ENCODE measurements around the gene PCDHGA8. TPM values are rescaled to one million over a fixed set of nuclear protein-coding genes. Genes with fewer than 3 reads are reported as not detected.

Gene PCDHGA8
- total and polyA plus RNA-seq, 11 donors, result 0.76 to 14.6 (median 8.1) TPM

DNA sequence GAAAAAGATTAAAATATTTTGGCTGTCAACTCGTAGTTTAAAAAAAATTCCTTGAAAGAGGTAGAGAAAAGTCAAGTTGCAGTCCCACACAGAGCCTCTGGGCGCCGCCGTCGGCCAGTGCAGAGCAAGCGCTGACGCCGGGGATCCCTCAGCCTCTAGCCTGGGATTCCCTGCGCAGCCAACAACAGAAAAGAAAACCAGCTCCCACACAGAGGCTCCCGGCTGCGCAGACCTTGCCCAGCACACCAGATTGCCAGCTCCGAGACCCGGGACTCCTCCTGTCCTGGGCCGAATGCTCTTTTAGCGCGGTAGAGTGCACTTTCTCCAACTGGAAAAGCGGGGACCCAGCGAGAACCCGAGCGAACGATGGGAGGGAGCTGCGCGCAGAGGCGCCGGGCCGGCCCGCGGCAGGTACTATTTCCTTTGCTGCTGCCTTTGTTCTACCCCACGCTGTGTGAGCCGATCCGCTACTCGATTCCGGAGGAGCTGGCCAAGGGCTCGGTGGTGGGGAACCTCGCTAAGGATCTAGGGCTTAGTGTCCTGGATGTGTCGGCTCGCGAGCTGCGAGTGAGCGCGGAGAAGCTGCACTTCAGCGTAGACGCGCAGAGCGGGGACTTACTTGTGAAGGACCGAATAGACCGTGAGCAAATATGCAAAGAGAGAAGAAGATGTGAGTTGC, 25.2 kb downstream of the PCDHGA8 start, which contains the start of gene PCDHGB7:
PCDHGB7 (plus strand) TSS at position 184 of the 679 bp plus-strand sequence; CDS start at position 367, 183 bp downstream.
- ATAC-seq (peak; percentile 89 to 95 (median 93)), DNase-seq (peak; percentile 71 to 88 (median 83))
- 9 to 23% (median 15%) methylated on average over 33 to 47 of the region's 47 CpGs for WGBS, 4 donors
- Histone ChIP-seq H3K9me3 (peaks cover 0 to 100% (median 57%) of the 10 kb centered on the region in 12 donors), H3K27me3 (peaks cover 0 to 68% (median 0%) of the 10 kb centered on the region in 9 donors), H3K27ac (peak within 1 kb of the TSS; percentile 19 to 69 (median 50)), H3K4me1 (peaks cover 0 to 12% (median 2%) of the 10 kb centered on the region in 12 donors), H3K36me3 (peaks cover 0 to 41% (median 0%) of the 10 kb centered on the region in 9 donors), H3K4me3 (peak within 1 kb of the TSS; percentile 18 to 59 (median 51))
- intact Hi-C loops (cut with DNase I), result loop anchor here in 8 of 10 donors (1.0 to 10.0 kb wide), 10 partner anchors 53 to 145 kb away; partner anchors contain the start of gene PCDHGA5 (in 2 of the 8)
- TF ChIP-seq, protein P1, sequence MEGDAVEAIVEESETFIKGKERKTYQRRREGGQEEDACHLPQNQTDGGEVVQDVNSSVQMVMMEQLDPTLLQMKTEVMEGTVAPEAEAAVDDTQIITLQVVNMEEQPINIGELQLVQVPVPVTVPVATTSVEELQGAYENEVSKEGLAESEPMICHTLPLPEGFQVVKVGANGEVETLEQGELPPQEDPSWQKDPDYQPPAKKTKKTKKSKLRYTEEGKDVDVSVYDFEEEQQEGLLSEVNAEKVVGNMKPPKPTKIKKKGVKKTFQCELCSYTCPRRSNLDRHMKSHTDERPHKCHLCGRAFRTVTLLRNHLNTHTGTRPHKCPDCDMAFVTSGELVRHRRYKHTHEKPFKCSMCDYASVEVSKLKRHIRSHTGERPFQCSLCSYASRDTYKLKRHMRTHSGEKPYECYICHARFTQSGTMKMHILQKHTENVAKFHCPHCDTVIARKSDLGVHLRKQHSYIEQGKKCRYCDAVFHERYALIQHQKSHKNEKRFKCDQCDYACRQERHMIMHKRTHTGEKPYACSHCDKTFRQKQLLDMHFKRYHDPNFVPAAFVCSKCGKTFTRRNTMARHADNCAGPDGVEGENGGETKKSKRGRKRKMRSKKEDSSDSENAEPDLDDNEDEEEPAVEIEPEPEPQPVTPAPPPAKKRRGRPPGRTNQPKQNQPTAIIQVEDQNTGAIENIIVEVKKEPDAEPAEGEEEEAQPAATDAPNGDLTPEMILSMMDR (IDR thresholded peaks at IDR 0.05), result peak; percentile 56 to 80 (median 73)

DNA sequence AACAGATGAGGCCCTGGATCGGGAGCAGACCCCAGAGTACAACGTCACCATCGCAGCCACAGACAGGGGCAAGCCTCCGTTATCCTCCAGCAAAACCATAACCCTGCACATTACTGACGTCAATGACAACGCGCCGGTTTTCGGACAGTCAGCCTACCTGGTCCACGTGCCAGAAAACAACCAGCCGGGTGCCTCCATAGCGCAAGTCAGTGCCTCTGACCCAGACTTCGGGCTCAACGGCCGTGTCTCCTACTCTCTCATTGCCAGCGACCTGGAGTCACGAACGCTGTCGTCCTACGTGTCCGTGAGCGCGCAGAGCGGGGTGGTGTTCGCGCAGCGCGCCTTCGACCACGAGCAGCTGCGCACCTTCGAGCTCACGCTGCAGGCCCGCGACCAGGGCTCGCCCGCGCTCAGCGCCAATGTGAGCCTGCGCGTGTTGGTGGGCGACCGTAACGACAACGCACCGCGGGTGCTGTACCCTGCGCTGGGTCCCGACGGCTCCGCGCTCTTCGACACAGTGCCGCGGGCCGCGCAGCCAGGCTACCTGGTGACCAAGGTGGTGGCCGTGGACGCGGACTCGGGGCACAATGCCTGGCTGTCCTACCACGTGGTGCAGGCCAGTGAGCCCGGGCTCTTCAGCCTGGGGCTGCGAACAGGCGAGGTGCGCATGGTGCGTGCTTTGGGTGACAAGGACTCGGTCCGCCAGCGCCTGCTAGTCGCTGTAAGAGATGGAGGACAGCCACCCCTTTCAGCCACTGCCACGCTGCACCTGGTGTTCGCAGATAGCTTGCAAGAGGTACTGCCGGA, 26.8 kb downstream of the PCDHGA8 start:
- 36 to 57% (median 48%) methylated on average over 36 to 74 of the region's 74 CpGs for WGBS, 4 donors
- DNase-seq (peak in 1 of 5 donors; percentile 64), ATAC-seq (no peak)
- H3K27me3 ChIP-seq, result peaks cover 0 to 74% (median 0%) of the 10 kb centered on the region in 9 donors
- no peak for TF ChIP-seq POLR2A (IDR thresholded peaks at IDR 0.05)
- TF ChIP-seq, protein P1 (IDR thresholded peaks at IDR 0.05), result no peak
- H3K36me3 ChIP-seq, result peaks cover 0 to 33% (median 0%) of the 10 kb centered on the region in 9 donors
- no peak overlapping the region for H3K4me3 ChIP-seq
- intact Hi-C loops (cut with DNase I), result loop anchor here in 6 of 10 donors (2.0 to 10.0 kb wide), 7 partner anchors 54 to 143 kb away; partner anchors contain the start of gene PCDHGA5 (in 2 of the 6)
- H3K27ac ChIP-seq, result no peak overlapping the region
- H3K4me1 ChIP-seq, result peaks cover 0 to 12% (median 1%) of the 10 kb centered on the region in 12 donors
- H3K9me3 ChIP-seq, result peaks cover 0 to 100% (median 59%) of the 10 kb centered on the region in 12 donors

DNA sequence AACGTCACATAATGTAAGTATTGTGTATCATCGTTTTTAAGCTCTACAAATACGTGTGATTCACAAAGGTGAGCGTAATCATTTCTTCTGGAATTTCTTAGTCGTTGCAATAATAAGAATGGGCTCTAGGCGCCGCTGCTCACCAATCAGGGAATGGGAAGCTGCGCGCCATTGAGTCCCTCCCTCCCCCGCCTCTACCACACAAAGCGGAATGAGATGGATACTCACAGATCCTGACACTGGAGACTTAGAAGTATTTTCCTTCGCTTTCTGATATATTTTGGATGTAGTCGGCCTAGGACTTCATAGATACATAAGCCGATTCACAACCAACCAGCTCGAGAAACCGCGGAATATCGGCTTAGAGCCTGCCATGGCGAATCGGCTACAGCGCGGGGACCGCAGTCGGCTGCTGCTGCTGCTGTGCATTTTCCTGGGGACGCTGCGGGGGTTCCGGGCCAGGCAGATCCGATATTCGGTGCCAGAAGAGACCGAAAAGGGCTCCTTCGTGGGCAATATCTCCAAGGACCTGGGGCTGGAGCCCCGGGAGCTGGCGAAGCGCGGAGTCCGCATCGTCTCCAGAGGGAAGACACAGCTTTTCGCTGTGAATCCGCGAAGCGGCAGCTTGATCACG, 28.5 kb downstream of the PCDHGA8 start, which contains the start of gene PCDHGA11:
PCDHGA11 (plus strand) TSS at position 197 of the 634 bp plus-strand sequence; CDS start at position 374, 177 bp downstream.
- TF ChIP-seq, protein P1 (IDR thresholded peaks at IDR 0.05), result peak; percentile 28 to 57 (median 48)
- no peak for TF ChIP-seq POLR2A (IDR thresholded peaks at IDR 0.05)
- intact Hi-C loops (cut with DNase I), result loop anchor here in 5 of 10 donors (5.0 to 10.0 kb wide), 4 partner anchors 91 to 134 kb away; no protein-coding TSS in a partner anchor
- peak in 2 of 4 donors; percentile 52 to 62 for ATAC-seq
- H3K27me3 ChIP-seq, result peaks cover 0 to 76% (median 0%) of the 10 kb centered on the region in 9 donors
- H3K9me3 ChIP-seq, result peaks cover 0 to 100% (median 72%) of the 10 kb centered on the region in 12 donors
- H3K4me1 ChIP-seq, result peaks cover 0 to 12% (median 1%) of the 10 kb centered on the region in 12 donors
- H3K4me3 ChIP-seq, result peak within 1 kb of the TSS in 10 of 12 donors; percentile 9 to 45 (median 40)
- DNase-seq, result peak in 3 of 5 donors; percentile 40 to 64 (median 61)
- 24 to 47% (median 32%) methylated on average over 42 of the region's 42 CpGs for WGBS, 4 donors
- H3K36me3 ChIP-seq, result peaks cover 0 to 43% (median 0%) of the 10 kb centered on the region in 9 donors
- no peak within 1 kb of the TSS for H3K27ac ChIP-seq

Data from heart left ventricle (tissue), 16 donors.